OCI-LY7 (cell line): ENCODE results near the gene DCLK1.

Experiments
- CTCF ChIP-seq: fragments of 200-600 bp; sonication (generic); conservative IDR thresholded peaks from 2 replicates; pipeline ENCODE4 v1.5.1; 2014; ENCODE audit warnings: mild to moderate bottlenecking, antibody characterized with exemption, low read length, moderate library complexity, mixed read lengths
- EZH2phosphoT487 ChIP-seq: fragments of 200-600 bp; sonication (generic); IDR thresholded peaks from 2 replicates; pipeline ENCODE4 v1.6.1; 2018; ENCODE audit warnings: low read depth, borderline replicate concordance, mild to moderate bottlenecking, mixed run types, antibody characterized with exemption, low read length, moderate library complexity, mixed read lengths

DNA sequence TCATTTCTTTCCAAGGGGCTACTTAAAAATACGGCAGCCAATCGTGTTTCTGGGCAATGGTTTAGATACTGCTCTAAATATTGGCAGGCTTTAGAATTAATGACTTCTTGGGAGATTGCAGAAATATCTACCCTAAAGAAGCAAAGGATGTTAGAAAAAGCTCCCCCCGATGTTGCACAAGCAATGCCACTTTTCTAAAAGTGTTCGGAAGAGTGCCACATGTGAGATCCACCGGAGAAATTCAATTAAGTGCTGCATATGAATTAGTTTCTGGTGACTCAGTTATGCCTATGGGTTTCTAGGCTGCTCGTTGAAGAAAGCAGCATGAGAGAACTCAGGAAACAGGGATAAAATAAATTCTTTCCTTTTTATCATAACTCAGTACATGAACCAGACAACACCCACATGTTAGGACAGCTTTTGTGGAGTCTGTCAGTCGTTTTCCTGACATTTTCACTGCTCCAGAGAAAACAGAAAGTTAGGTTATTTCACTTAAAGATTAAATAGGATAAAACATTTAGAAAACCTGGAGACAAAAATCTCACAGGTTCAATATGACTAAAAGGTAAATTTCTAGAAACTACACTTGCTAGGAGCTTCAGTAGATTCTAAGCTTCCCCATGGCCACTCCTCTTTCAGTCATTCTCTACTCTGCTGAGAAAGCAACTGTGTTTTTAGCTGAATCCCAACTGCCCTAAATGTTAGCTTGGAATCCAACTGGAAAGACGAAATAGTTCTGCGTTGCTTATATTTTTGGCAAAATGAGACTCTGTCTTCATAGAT is 244.7 kb downstream of the DCLK1 start:
- no peak for TF ChIP-seq CTCF
- TF ChIP-seq EZH2phosphoT487, result no peak
